ENCODE data around the gene SH3BP2. TPM values are rescaled to one million over a fixed set of nuclear protein-coding genes. Genes with fewer than 3 reads are reported as not detected.

The SH3BP2 gene
- total RNA-seq, 1 donor from 2014 or later, result 45.4 TPM

GRCh38 chr4:2745981-2746806, 46.7 kb upstream of the SH3BP2 start:
- Mint-ChIP-seq H3K4me1 (ENCODE audit: unreplicated experiment) (no peaks in the 10 kb centered on the region), H3K4me3 (no peak overlapping the region), H3K36me3 (peaks cover 4% of the 10 kb centered on the region), H3K9me3 (no peaks in the 10 kb centered on the region), H3K27ac (peak overlapping the region; percentile 18), H3K27me3 (no peaks in the 10 kb centered on the region)
- no peak for DNase-seq (ENCODE audit: extremely low spot score, unreplicated experiment)
- no peak for TF ChIP-seq CTCF (conservative IDR thresholded peaks at IDR 0.05)

- H3K27ac Mint-ChIP-seq, result no peak overlapping the region
- peaks cover 4% of the 10 kb centered on the region for H3K36me3 Mint-ChIP-seq
- no peak for DNase-seq (ENCODE audit: extremely low spot score, unreplicated experiment)
- no peaks in the 10 kb centered on the region for H3K9me3 Mint-ChIP-seq
- no peak for TF ChIP-seq CTCF (conservative IDR thresholded peaks at IDR 0.05)
- H3K4me3 Mint-ChIP-seq, result no peak overlapping the region
- no peaks in the 10 kb centered on the region for H3K4me1 Mint-ChIP-seq (ENCODE audit: unreplicated experiment)
- H3K27me3 Mint-ChIP-seq, result no peaks in the 10 kb centered on the region
Observed at GRCh38 chr4:2746891-2747695, 45.8 kb upstream of the SH3BP2 start.

- peaks cover 10% of the 10 kb centered on the region for H3K4me1 Mint-ChIP-seq (ENCODE audit: unreplicated experiment)
- no peak for TF ChIP-seq CTCF (conservative IDR thresholded peaks at IDR 0.05)
Observed at GRCh38 chr4:2750719-2751605, 41.9 kb upstream of the SH3BP2 start.

GRCh38 chr4:2753436-2753835, 39.4 kb upstream of the SH3BP2 start:
- TF ChIP-seq CTCF (conservative IDR thresholded peaks at IDR 0.05), result no peak
- Mint-ChIP-seq H3K36me3 (peaks cover 4% of the 10 kb centered on the region), H3K9me3 (no peaks in the 10 kb centered on the region), H3K4me3 (peak overlapping the region; percentile 61), H3K27me3 (no peaks in the 10 kb centered on the region), H3K4me1 (ENCODE audit: unreplicated experiment) (peaks cover 10% of the 10 kb centered on the region), H3K27ac (no peak overlapping the region)
- DNase-seq (ENCODE audit: extremely low spot score, unreplicated experiment), result no peak

More at GRCh38 chr4:2750719-2751605, 41.9 kb upstream of the SH3BP2 start:
- Mint-ChIP-seq H3K27ac (no peak overlapping the region), H3K27me3 (no peaks in the 10 kb centered on the region), H3K9me3 (no peaks in the 10 kb centered on the region), H3K4me3 (no peak overlapping the region), H3K36me3 (peaks cover 8% of the 10 kb centered on the region)
- no peak for DNase-seq (ENCODE audit: extremely low spot score, unreplicated experiment)

All from type B pancreatic cell (in vitro differentiated cells).